ENCODE measurements around the gene UBFD1.

Gene UBFD1

DNA sequence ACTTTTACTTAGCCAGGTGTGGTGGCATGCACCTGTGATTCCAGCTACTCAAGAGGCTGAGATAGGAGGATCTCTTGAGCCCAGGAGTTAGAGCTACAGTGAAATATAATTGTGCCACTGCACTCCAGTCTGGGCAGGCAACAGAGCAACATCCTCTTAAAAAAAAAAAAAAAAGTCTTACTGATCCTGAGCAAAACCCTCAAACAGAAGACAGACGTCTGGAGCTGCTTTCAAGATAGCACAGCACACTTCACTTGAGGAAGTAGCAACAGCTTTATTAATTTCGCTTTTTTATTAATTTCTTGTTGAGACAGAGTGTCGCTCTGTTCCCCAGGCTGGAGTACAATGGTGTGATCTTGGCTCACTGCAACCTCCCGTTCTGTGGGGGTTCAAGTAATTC is 37.0 kb upstream of the UBFD1 start:
- H3K9me3 Mint-ChIP-seq, result no peaks in the 10 kb centered on the region
- H3K4me1 Mint-ChIP-seq, result peaks cover 9% of the 10 kb centered on the region
- H3K27me3 Mint-ChIP-seq, result no peaks in the 10 kb centered on the region
- no peak overlapping the region for H3K4me3 Mint-ChIP-seq
- peaks cover 17% of the 10 kb centered on the region for H3K36me3 Mint-ChIP-seq
- H3K27ac Mint-ChIP-seq, result no peak overlapping the region

DNA sequence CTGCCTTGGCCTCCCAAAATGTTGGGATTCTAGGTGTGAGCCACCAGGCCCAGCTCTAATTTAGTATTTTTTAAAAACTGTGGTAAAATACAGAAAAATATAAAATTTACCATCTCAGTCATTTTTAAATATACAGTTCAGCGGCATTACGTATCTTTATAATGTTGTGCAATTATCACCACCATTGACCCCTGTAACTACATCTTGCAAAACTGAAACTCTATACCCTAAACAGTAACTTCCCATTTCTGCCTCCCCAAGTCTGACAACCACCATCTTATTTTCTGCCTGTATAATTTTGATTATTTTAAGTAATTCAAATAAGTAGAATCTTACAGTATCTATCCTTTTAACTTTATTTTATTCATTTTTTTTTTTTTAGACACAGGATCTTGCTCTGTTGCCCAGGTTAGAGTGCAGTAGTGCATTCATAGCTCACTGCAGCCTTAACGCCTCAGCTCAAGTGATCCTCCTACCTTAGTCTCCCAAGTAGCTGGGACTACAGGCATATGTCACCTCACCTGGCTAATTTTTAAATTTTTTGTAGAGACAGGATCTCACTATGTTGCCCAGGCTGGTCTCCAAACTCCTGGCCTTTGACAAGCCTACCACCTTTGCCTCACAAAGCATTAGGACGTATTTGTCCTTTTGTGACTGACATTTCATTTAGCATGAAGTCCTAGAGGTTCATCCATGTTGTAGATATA is 36.3 kb upstream of the UBFD1 start:
- Mint-ChIP-seq H3K27me3 (no peaks in the 10 kb centered on the region), H3K4me3 (no peak overlapping the region)

DNA sequence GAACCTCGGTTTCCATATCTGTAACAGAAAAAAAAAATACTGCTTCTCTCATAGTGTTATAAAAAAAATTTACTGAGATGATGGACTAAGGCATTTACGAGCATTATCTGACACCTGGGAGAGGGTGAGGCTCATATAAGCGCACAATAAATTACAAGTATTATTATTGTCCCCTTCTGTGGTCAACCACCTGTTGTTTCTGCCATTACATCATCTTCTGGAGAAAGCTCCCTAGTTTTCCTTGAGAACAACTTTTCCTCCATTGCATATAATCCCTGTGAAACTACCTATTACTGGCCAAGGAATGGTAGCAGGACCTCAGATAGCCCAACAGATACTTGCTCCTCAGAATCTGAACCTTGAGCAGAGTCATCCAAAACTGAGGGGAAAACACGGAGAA is 35.6 kb upstream of the UBFD1 start:
- H3K27ac Mint-ChIP-seq, result no peak overlapping the region
- H3K9me3 Mint-ChIP-seq, result no peaks in the 10 kb centered on the region
- no peaks in the 10 kb centered on the region for H3K4me1 Mint-ChIP-seq
- no peak overlapping the region for H3K4me3 Mint-ChIP-seq
- no peaks in the 10 kb centered on the region for H3K27me3 Mint-ChIP-seq
- peaks cover 17% of the 10 kb centered on the region for H3K36me3 Mint-ChIP-seq

More for the DNA sequence above, 36.3 kb upstream of the UBFD1 start:
- H3K27ac Mint-ChIP-seq, result no peak overlapping the region
- peaks cover 5% of the 10 kb centered on the region for H3K4me1 Mint-ChIP-seq
- peaks cover 17% of the 10 kb centered on the region for H3K36me3 Mint-ChIP-seq
- no peaks in the 10 kb centered on the region for H3K9me3 Mint-ChIP-seq

GRCh38 chr16:23523321-23523720 is 34.2 kb upstream of the UBFD1 start:
- Mint-ChIP-seq H3K4me1 (no peaks in the 10 kb centered on the region), H3K27ac (no peak overlapping the region), H3K4me3 (no peak overlapping the region), H3K36me3 (peaks cover 19% of the 10 kb centered on the region), H3K27me3 (no peaks in the 10 kb centered on the region), H3K9me3 (no peaks in the 10 kb centered on the region)

GRCh38 chr16:23523876-23524385 is 33.6 kb upstream of the UBFD1 start:
- H3K4me1 Mint-ChIP-seq, result no peaks in the 10 kb centered on the region
- H3K27me3 Mint-ChIP-seq, result no peaks in the 10 kb centered on the region
- H3K36me3 Mint-ChIP-seq, result peaks cover 19% of the 10 kb centered on the region
- H3K27ac Mint-ChIP-seq, result peak overlapping the region; percentile 32
- H3K4me3 Mint-ChIP-seq, result no peak overlapping the region
- H3K9me3 Mint-ChIP-seq, result no peaks in the 10 kb centered on the region

DNA sequence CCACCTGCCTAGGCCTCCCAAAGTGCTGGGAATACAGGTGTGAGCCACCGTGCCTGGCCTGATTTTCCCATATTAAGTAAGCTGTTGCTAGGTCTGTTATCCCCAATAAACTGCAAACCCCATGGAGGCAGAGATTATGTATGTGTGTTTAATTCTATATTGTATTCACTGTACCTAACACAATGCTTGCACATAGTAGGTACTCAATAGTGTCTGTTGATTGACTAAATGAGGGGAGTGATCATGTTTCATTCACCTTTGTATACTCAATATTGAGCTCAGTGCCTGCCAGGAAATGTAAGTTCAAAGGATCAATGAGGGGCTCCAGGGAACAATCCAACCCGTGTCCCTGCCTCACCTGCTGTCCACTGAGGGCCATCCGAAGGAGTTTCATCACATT is 32.6 kb upstream of the UBFD1 start:
- no peak overlapping the region for H3K27ac Mint-ChIP-seq
- H3K27me3 Mint-ChIP-seq, result no peaks in the 10 kb centered on the region
- H3K9me3 Mint-ChIP-seq, result no peaks in the 10 kb centered on the region
- no peaks in the 10 kb centered on the region for H3K4me1 Mint-ChIP-seq
- H3K36me3 Mint-ChIP-seq, result peaks cover 16% of the 10 kb centered on the region
- no peak overlapping the region for H3K4me3 Mint-ChIP-seq

DNA sequence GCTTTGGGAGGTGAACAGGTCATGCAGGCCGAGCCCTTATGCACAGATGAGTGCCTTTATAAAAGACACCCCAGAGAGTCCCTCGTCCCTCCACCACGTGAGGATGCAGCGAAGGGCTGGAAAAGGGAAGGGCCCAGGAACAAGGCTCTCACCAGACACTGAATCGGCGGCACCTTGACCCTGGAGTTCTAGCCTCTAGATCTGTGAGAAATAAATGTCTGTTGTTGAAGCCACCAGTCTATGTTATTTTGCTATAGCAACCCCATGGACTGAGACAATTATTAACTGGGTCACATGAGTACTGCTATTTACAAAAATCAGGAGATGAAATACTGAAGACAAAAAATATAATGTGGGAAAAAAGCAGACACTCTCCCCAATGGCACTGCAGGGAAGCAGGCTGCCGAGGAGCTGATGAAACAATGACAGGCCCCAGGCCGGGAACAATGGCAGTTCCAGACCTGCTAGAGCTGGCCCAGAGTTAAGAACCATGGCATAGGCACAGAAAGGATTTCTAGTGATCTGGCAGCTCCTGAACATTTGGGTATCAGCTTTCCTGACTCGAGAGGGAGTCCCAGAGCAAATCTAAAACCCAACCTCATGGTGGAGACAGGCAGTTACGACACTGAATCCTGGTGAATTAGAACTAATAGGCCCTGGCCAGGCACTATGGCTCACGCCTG is 29.4 kb upstream of the UBFD1 start:
- H3K4me3 Mint-ChIP-seq, result no peak overlapping the region
- no peaks in the 10 kb centered on the region for H3K27me3 Mint-ChIP-seq
- no peaks in the 10 kb centered on the region for H3K9me3 Mint-ChIP-seq
- peaks cover 15% of the 10 kb centered on the region for H3K36me3 Mint-ChIP-seq
- H3K27ac Mint-ChIP-seq, result no peak overlapping the region
- no peaks in the 10 kb centered on the region for H3K4me1 Mint-ChIP-seq

DNA sequence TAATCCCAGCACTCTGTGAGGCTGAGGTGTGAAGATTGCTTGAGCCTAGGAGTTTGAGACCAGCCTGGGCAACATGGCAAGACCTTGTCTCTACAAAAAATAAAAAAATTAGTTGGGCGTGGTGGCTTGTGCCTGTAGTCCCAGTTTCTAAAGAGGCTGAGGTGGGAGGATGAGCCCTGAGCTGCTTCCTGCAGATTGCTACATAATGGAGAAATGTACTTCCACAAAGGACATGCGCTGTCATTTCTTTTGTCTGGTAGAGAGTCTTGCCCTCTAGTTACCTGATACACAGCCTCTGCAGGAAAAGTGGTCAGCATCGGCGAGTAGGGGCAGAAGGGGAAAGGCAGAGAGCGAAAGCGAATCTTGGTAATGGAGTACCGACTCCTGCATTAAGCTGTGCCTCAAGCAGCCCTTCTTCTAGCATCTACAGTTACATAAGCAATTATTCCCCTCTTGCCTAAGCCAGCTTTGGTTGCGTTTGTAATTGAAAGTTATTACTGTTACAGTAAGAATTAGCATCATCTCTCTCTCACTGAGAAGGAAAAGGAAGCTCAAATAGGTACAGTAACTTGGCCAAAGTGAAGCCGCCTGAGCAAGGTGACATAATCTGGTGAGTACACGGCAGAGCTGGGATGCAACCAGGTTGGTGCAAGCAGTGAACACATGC is 28.8 kb upstream of the UBFD1 start:
- H3K27me3 Mint-ChIP-seq, result no peaks in the 10 kb centered on the region
- H3K27ac Mint-ChIP-seq, result no peak overlapping the region
- no peak overlapping the region for H3K4me3 Mint-ChIP-seq
- no peaks in the 10 kb centered on the region for H3K4me1 Mint-ChIP-seq
- peaks cover 11% of the 10 kb centered on the region for H3K36me3 Mint-ChIP-seq
- H3K9me3 Mint-ChIP-seq, result no peaks in the 10 kb centered on the region

DNA sequence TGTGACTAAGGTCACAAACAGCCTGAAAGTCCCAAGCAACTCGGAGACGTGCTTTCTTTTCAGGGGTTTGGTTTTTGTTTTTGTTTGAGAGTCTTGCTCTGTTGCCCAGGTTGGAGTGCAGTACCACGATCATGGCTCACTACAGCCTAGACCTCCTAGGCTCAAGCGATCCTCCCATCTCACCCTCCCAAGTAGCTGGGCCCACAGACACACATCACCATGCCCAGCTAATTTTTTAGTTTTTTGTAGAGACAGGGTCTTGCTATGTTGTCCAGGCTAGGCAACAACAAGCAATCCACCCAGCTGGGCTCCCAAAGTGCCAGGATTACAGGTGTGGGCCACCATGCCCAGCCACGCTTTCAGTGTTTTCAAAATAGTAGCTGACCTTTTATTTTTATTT is 27.5 kb upstream of the UBFD1 start:
- peaks cover 10% of the 10 kb centered on the region for H3K36me3 Mint-ChIP-seq
- no peak overlapping the region for H3K27ac Mint-ChIP-seq
- no peaks in the 10 kb centered on the region for H3K27me3 Mint-ChIP-seq
- no peak overlapping the region for H3K4me3 Mint-ChIP-seq
- no peaks in the 10 kb centered on the region for H3K4me1 Mint-ChIP-seq
- H3K9me3 Mint-ChIP-seq, result no peaks in the 10 kb centered on the region

GRCh38 chr16:23532448-23532847 is 25.1 kb upstream of the UBFD1 start:
- no peaks in the 10 kb centered on the region for H3K9me3 Mint-ChIP-seq
- no peak overlapping the region for H3K27ac Mint-ChIP-seq
- H3K4me3 Mint-ChIP-seq, result no peak overlapping the region
- no peaks in the 10 kb centered on the region for H3K4me1 Mint-ChIP-seq
- peaks cover 6% of the 10 kb centered on the region for H3K36me3 Mint-ChIP-seq
- no peaks in the 10 kb centered on the region for H3K27me3 Mint-ChIP-seq

GRCh38 chr16:23534868-23535860 is 22.4 kb upstream of the UBFD1 start:
- Mint-ChIP-seq H3K4me1 (no peaks in the 10 kb centered on the region), H3K9me3 (no peaks in the 10 kb centered on the region), H3K36me3 (peaks cover 5% of the 10 kb centered on the region), H3K4me3 (no peak overlapping the region), H3K27me3 (no peaks in the 10 kb centered on the region), H3K27ac (no peak overlapping the region)

GRCh38 chr16:23535901-23536300 is 21.6 kb upstream of the UBFD1 start:
- no peaks in the 10 kb centered on the region for H3K4me1 Mint-ChIP-seq
- no peak overlapping the region for H3K4me3 Mint-ChIP-seq
- no peak overlapping the region for H3K27ac Mint-ChIP-seq
- no peaks in the 10 kb centered on the region for H3K9me3 Mint-ChIP-seq
- H3K27me3 Mint-ChIP-seq, result no peaks in the 10 kb centered on the region
- H3K36me3 Mint-ChIP-seq, result peaks cover 5% of the 10 kb centered on the region

- H3K27me3 Mint-ChIP-seq, result no peaks in the 10 kb centered on the region
- no peaks in the 10 kb centered on the region for H3K9me3 Mint-ChIP-seq
- no peak overlapping the region for H3K27ac Mint-ChIP-seq
- H3K4me3 Mint-ChIP-seq, result no peak overlapping the region
- H3K4me1 Mint-ChIP-seq, result no peaks in the 10 kb centered on the region
- peaks cover 7% of the 10 kb centered on the region for H3K36me3 Mint-ChIP-seq
Measured at GRCh38 chr16:23537390-23537789, 20.1 kb upstream of the UBFD1 start.

DNA sequence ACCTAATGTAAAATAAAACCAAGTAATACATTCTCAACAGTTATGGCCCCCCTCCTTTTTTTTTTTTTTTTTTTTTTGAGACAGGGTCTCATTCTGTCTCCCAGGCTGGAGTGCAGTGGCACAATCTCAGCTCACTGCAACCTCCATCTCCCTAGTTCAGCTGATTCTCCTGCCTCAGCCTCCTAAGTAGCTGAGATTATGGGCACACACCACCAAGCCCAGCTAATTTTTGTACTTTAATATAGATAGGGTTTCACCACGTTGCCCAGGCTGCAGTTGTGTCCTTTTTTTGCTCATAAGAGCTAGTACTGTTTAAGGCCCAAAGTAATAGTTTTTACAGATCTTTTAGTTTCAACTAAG is 18.6 kb upstream of the UBFD1 start:
- H3K27me3 Mint-ChIP-seq, result no peaks in the 10 kb centered on the region
- peak overlapping the region; percentile 23 for H3K27ac Mint-ChIP-seq
- H3K4me3 Mint-ChIP-seq, result no peak overlapping the region
- no peaks in the 10 kb centered on the region for H3K9me3 Mint-ChIP-seq
- H3K4me1 Mint-ChIP-seq, result no peaks in the 10 kb centered on the region
- peaks cover 6% of the 10 kb centered on the region for H3K36me3 Mint-ChIP-seq
